MM.1S (cell line): ENCODE measurements around the gene HPSE2.

ENCODE experiments used
- DNase-seq: peaks from one replicate; pipeline ENCODE4 v3.0.0-alpha.2; 2015
- H2AFZ ChIP-seq: fragments of 300-600 bp; sonication (generic); 2 replicates; pipeline ENCODE4 v1.6.0; 2016; ENCODE audit warnings: antibody characterized with exemption, low read length
- H3F3A ChIP-seq: fragments of 300-600 bp; sonication (generic); 2 replicates; pipeline ENCODE4 v1.6.1; 2016; ENCODE audit warnings: mild to moderate bottlenecking, antibody characterized with exemption, low read length, moderate library complexity, mixed read lengths; ENCODE audit not compliant: insufficient read depth
- H3K27ac ChIP-seq: fragments of 300-600 bp; sonication (generic); 2 replicates; pipeline ENCODE4 v1.5.1; 2016; ENCODE audit warnings: mild to moderate bottlenecking, low read length
- H3K27me3 ChIP-seq: fragments of 300-600 bp; sonication (generic); replicated peaks from 2 replicates; pipeline ENCODE4 v1.6.0; 2016; ENCODE audit warnings: low read length; ENCODE audit not compliant: insufficient read depth
- H3K36me3 ChIP-seq: fragments of 300-600 bp; sonication (generic); replicated peaks from 2 replicates; pipeline ENCODE4 v1.6.1; 2016; ENCODE audit warnings: mild to moderate bottlenecking, low read length, mixed read lengths; ENCODE audit not compliant: insufficient read depth
- H3K4me1 ChIP-seq: fragments of 300-600 bp; sonication (generic); 2 replicates; pipeline ENCODE4 v1.6.1; 2016; ENCODE audit warnings: low read length, mixed read lengths
- H3K4me2 ChIP-seq: fragments of 300-600 bp; sonication (generic); 2 replicates; pipeline ENCODE4 v1.6.0; 2016; ENCODE audit warnings: low read depth, low read length
- H3K4me3 ChIP-seq: fragments of 300-600 bp; sonication (generic); 2 replicates; pipeline ENCODE4 v1.5.1; 2016; ENCODE audit warnings: low read length, mixed read lengths
- H3K79me2 ChIP-seq: fragments of 300-600 bp; sonication (generic); 2 replicates; pipeline ENCODE4 v1.6.1; 2016; ENCODE audit warnings: mixed run types, low read length, mixed read lengths
- H3K9ac ChIP-seq: fragments of 300-600 bp; sonication (generic); 2 replicates; pipeline ENCODE4 v1.6.1; 2016; ENCODE audit warnings: low read length, mixed read lengths
- H3K9me2 ChIP-seq: fragments of 300-600 bp; sonication (generic); replicated peaks from 2 replicates; pipeline ENCODE4 v1.6.1; 2016; ENCODE audit warnings: mild to moderate bottlenecking, low read length, mixed read lengths; ENCODE audit not compliant: insufficient read depth
- H3K9me3 ChIP-seq: fragments of 300-600 bp; sonication (generic); replicated peaks from 2 replicates; pipeline ENCODE4 v1.6.1; 2016; ENCODE audit warnings: mild to moderate bottlenecking, low read length, mixed read lengths; ENCODE audit not compliant: insufficient read depth
- H4K20me1 ChIP-seq: fragments of 300-600 bp; sonication (generic); 2 replicates; pipeline ENCODE4 v1.6.1; 2016; ENCODE audit warnings: mild to moderate bottlenecking, low read length, moderate library complexity, mixed read lengths; ENCODE audit not compliant: insufficient read depth
- CTCF ChIP-seq: fragments of 300-600 bp; sonication (generic); IDR thresholded peaks from 2 replicates; pipeline ENCODE4 v1.5.1; 2016; ENCODE audit warnings: antibody characterized with exemption, low read length, mixed read lengths
- EZH2 ChIP-seq: fragments of 300-600 bp; sonication (generic); optimal IDR thresholded peaks from 2 replicates; pipeline ENCODE3; 2017; ENCODE audit warnings: low read depth, mild to moderate bottlenecking, antibody characterized with exemption, low read length, mixed read lengths
- EZH2phosphoT487 ChIP-seq: fragments of 300-600 bp; sonication (generic); IDR thresholded peaks from 2 replicates; pipeline ENCODE4 v1.6.1; 2018; ENCODE audit warnings: antibody characterized with exemption, low read length

The HPSE2 gene

DNA sequence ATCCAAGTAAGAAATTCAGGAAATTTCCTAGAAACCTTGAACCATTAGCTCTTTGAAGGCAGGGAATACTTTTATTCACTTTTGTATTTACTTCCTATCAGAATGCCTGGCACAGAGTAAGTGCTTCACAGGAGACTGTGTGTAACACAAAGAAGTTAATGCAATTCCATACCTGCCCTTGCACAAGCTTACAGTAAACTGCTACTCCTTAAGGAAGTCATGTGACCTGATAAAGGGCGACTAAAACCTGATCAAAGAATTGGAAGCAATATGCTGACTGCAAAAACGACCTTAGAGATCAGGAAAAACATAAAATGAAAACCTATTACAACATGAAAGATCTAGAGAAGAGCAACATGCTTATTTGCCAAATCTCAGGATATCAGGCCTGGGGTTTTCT is 610.7 kb downstream of the HPSE2 start:
- Histone ChIP-seq H3K27me3 (no peaks in the 10 kb centered on the region), H3K4me1 (no peaks in the 10 kb centered on the region), H3F3A (no peaks in the 10 kb centered on the region), H3K4me2 (no peak overlapping the region), H2AFZ (no peak overlapping the region), H3K9ac (no peak overlapping the region), H3K4me3 (no peak overlapping the region), H4K20me1 (no peaks in the 10 kb centered on the region), H3K9me2 (no peaks in the 10 kb centered on the region), H3K9me3 (no peaks in the 10 kb centered on the region), H3K27ac (no peak overlapping the region), H3K79me2 (no peaks in the 10 kb centered on the region), H3K36me3 (no peaks in the 10 kb centered on the region)
- no peak for TF ChIP-seq EZH2phosphoT487
- no peak for TF ChIP-seq EZH2
- no peak for TF ChIP-seq CTCF
- no peak for DNase-seq

DNA sequence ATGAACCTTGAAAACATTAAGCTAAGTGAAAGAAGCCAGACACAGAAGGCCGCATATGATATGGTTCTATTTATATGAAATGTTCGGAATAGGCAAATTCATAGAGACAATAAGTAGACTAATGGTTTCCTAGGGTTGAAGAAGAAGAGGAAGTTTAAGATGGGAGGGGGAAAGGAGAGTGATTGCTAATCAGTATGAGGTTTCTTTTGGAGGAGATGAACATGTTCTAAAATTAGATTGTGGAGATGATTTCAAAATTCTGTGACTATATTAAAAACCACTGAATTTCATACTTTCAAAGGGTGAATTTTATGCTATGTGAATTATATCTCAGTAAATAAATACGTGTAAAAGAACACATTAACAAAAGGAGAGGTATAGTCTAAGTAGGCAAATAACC is 612.5 kb downstream of the HPSE2 start:
- H3K27me3 ChIP-seq = no peaks in the 10 kb centered on the region
- H4K20me1 ChIP-seq = no peaks in the 10 kb centered on the region
- no peak overlapping the region for H2AFZ ChIP-seq
- H3K79me2 ChIP-seq = no peaks in the 10 kb centered on the region
- H3K9ac ChIP-seq = no peak overlapping the region
- H3F3A ChIP-seq = no peaks in the 10 kb centered on the region
- no peaks in the 10 kb centered on the region for H3K36me3 ChIP-seq
- DNase-seq = no peak
- no peak for TF ChIP-seq EZH2
- TF ChIP-seq EZH2phosphoT487 = no peak
- TF ChIP-seq CTCF = no peak
- no peaks in the 10 kb centered on the region for H3K4me1 ChIP-seq
- H3K9me3 ChIP-seq = no peaks in the 10 kb centered on the region
- no peaks in the 10 kb centered on the region for H3K9me2 ChIP-seq
- H3K4me3 ChIP-seq = no peak overlapping the region
- H3K4me2 ChIP-seq = no peak overlapping the region
- no peak overlapping the region for H3K27ac ChIP-seq

DNA sequence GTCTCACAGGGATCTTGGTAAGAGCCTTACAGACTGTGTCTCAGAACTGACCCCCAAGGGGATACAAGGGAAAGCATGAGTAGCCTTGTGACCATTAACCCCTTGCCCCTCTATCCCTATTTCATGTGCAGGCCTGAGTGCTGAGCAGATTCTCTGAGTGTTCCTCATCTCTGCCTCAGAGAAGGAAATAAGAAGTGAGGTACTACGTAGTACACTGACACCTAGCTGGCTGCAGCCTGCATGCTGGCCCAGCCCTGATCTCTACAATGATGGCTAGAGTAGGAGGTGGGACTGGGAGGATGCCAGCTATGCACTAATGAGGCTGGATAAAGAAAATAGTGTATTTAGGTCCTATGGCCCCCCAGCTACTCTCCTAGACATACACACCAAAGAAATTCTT is 614.0 kb downstream of the HPSE2 start:
- no peaks in the 10 kb centered on the region for H3F3A ChIP-seq
- H3K36me3 ChIP-seq = no peaks in the 10 kb centered on the region
- DNase-seq = no peak
- no peaks in the 10 kb centered on the region for H4K20me1 ChIP-seq
- no peaks in the 10 kb centered on the region for H3K27me3 ChIP-seq
- TF ChIP-seq CTCF (no peak), EZH2 (no peak), EZH2phosphoT487 (no peak)
- H3K4me1 ChIP-seq = no peaks in the 10 kb centered on the region
- no peak overlapping the region for H3K4me2 ChIP-seq
- H3K9me3 ChIP-seq = no peaks in the 10 kb centered on the region
- H3K79me2 ChIP-seq = no peaks in the 10 kb centered on the region
- no peaks in the 10 kb centered on the region for H3K9me2 ChIP-seq
- H2AFZ ChIP-seq = no peak overlapping the region
- H3K4me3 ChIP-seq = no peak overlapping the region
- no peak overlapping the region for H3K9ac ChIP-seq
- no peak overlapping the region for H3K27ac ChIP-seq

DNA sequence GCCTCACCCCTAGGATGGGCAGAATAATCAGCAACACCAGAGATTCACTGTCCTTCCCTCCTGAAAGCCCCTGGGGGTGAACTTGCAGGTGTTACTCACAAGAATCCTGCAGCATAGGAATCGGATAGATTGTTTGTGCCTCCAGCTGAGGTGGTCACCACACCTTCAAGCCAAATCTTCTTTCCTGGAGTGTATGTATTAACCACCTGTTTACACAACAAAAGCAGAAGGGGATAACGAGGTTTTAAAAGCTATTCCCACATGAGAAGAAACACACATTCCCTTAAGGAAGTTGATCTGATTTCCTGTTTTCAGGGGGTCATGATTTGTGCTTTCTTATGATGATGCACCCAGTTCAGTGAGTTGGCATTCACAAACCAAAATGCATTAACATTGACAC is 615.1 kb downstream of the HPSE2 start:
- no peak for TF ChIP-seq EZH2phosphoT487
- no peak for TF ChIP-seq CTCF
- no peak for TF ChIP-seq EZH2
- Histone ChIP-seq H3K36me3 (no peaks in the 10 kb centered on the region), H3K4me1 (no peaks in the 10 kb centered on the region), H3K79me2 (no peaks in the 10 kb centered on the region), H3K27me3 (no peaks in the 10 kb centered on the region), H3K9me2 (no peaks in the 10 kb centered on the region), H2AFZ (no peak overlapping the region), H3K9ac (no peak overlapping the region), H3K27ac (no peak overlapping the region), H4K20me1 (no peaks in the 10 kb centered on the region), H3F3A (no peaks in the 10 kb centered on the region), H3K4me3 (no peak overlapping the region), H3K4me2 (no peak overlapping the region), H3K9me3 (no peaks in the 10 kb centered on the region)
- no peak for DNase-seq
